CD4-positive, alpha-beta T cell (primary cell): ENCODE results near the gene CELF5. TPM values are rescaled to one million over a fixed set of nuclear protein-coding genes. Genes with fewer than 3 reads are reported as not detected.
A peak's percentile ranks its signal among the peaks of the same experiment; 100 is the strongest.
"Not testable (repeated sequence)": the region's sequence is repeated elsewhere in the genome, so short reads cannot be mapped to it uniquely, and the experiment has no call there.

Source experiments
- ATAC-seq: fragments of 200-7000 bp; cut with Tn5 transposase; one replicate; pipeline ENCODE4 v1.10.0; 2022; ENCODE audit warnings: mild to moderate bottlenecking; ENCODE audit not compliant: poor library complexity
- CTCF ChIA-PET: fragments of 350-600 bp; sonication (Branson Sonifier 250); formaldehyde crosslinking; loops from one replicate; lab custom pipeline; 2021; ENCODE audit warnings: antibody characterized with exemption, inconsistent platforms; lab: Charles Lee
- POLR2A ChIA-PET: fragments of 350-600 bp; sonication (Branson Sonifier 250); formaldehyde crosslinking; loops from one replicate; lab custom pipeline; 2021; ENCODE audit warnings: antibody characterized with exemption, inconsistent platforms; lab: Charles Lee
- DNase-seq, 14 experiments: peaks; one replicate each; pipeline ENCODE4 v3.0.0-alpha.2; 2013 to 2020; ENCODE audit warnings: mixed read lengths in 2 of 14
- H3K27ac ChIP-seq, 2 donors: one replicate each; pipeline versions ENCODE4 v1.5.1 to v1.7.0; 2013; ENCODE audit warnings: low read length in 2 of 2, low read depth in 1 of 2, mild to moderate bottlenecking in 1 of 2
- H3K27me3 ChIP-seq, 2 experiments: 1 replicate in 1 of 2; 2 replicates in 1 of 2; pipeline versions ENCODE4 v1.6.1 to v1.7.0; 2013; ENCODE audit warnings: low read length in 2 of 2, control low read depth in 1 of 2, mild to moderate bottlenecking in 1 of 2, moderate library complexity in 1 of 2; ENCODE audit not compliant: insufficient read depth in 2 of 2, control insufficient read depth in 1 of 2
- H3K36me3 ChIP-seq: one replicate; pipeline ENCODE4 v1.6.1; 2013; ENCODE audit warnings: low read length, control low read depth; ENCODE audit not compliant: insufficient read depth
- H3K4me1 ChIP-seq: one replicate; pipeline ENCODE4 v1.6.1; 2013; ENCODE audit warnings: low read length, control low read depth; ENCODE audit not compliant: insufficient read depth
- H3K4me3 ChIP-seq: one replicate; pipeline ENCODE4 v1.5.1; 2013; ENCODE audit warnings: mild to moderate bottlenecking, low read length, moderate library complexity
- H3K9me3 ChIP-seq, 2 experiments: 1 replicate in 1 of 2; 2 replicates in 1 of 2; pipeline versions ENCODE4 v1.6.1 to v1.7.0; 2013; ENCODE audit warnings: low read length in 2 of 2, mild to moderate bottlenecking in 2 of 2, control low read depth in 1 of 2, moderate library complexity in 1 of 2; ENCODE audit not compliant: control insufficient read depth in 1 of 2, insufficient read depth in 1 of 2
- H3K27ac Mint-ChIP-seq: one replicate; pipeline ENCODE4 v1.8.0; 2020; ENCODE audit warnings: mixed read lengths
- H3K27me3 Mint-ChIP-seq: one replicate; pipeline ENCODE4 v1.8.0; 2021; ENCODE audit warnings: mixed read lengths
- H3K36me3 Mint-ChIP-seq: one replicate; pipeline ENCODE4 v1.8.0; 2021; ENCODE audit warnings: low read depth, mixed read lengths
- H3K4me1 Mint-ChIP-seq: one replicate; pipeline ENCODE4 v1.8.0; 2021; ENCODE audit warnings: low read depth, mixed read lengths
- H3K4me3 Mint-ChIP-seq: one replicate; pipeline ENCODE4 v1.8.0; 2020; ENCODE audit warnings: mild to moderate bottlenecking, mixed read lengths
- H3K9me3 Mint-ChIP-seq: one replicate; pipeline ENCODE4 v1.8.0; 2020; ENCODE audit warnings: mixed read lengths
- intact Hi-C, 2 experiments: fragments of 100-400 bp; cut with DNase I in 1 of 2; cut with micrococcal nuclease in 1 of 2; formaldehyde crosslinking; loops; one replicate each; pipeline versions ENCODE4 v1.15.1 to v1.9.0; 2023 to 2025; cut with DNase I, micrococcal nuclease
- total RNA-seq, 174 experiments: library from RNA in 2 of 174; stranded (reverse) in 2 of 174; gene quantifications; one replicate each; pipeline ENCODE4 v1.2.3 and lab custom pipeline; 2021 to 2026
- TF ChIP-seq, protein P1 (sequence below): fragments of 200-600 bp; IDR thresholded peaks from one replicate; pipeline ENCODE4 v1.8.0; 2022; ENCODE audit warnings: antibody characterized with exemption, mild to moderate bottlenecking

CELF5 gene
- total RNA-seq, 2 experiments from 2014 or later, result 0.36 TPM

DNA sequence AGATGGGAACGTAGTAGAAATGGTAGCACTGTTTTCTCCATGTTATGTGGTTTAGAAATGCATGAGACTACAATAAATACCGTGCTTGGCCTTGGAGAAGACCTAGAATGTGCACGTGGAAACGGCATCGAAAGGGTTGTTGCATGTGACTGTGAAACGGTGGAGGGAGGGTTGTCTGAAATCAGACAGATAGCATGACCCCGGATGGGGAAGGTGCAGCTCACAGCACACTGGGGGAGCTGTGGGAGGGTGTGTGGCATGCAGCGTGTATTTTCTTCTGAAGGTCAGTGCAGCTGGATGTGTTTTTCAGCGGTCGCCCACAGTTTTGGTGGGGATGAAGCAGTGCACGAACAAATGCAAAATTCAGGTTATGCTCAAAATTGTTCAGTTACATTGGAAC lies 63.4 kb downstream of the CELF5 start:
- H3K27ac ChIP-seq, result no peak overlapping the region
- CTCF ChIA-PET, result no interaction called here
- TF ChIP-seq, protein P1, sequence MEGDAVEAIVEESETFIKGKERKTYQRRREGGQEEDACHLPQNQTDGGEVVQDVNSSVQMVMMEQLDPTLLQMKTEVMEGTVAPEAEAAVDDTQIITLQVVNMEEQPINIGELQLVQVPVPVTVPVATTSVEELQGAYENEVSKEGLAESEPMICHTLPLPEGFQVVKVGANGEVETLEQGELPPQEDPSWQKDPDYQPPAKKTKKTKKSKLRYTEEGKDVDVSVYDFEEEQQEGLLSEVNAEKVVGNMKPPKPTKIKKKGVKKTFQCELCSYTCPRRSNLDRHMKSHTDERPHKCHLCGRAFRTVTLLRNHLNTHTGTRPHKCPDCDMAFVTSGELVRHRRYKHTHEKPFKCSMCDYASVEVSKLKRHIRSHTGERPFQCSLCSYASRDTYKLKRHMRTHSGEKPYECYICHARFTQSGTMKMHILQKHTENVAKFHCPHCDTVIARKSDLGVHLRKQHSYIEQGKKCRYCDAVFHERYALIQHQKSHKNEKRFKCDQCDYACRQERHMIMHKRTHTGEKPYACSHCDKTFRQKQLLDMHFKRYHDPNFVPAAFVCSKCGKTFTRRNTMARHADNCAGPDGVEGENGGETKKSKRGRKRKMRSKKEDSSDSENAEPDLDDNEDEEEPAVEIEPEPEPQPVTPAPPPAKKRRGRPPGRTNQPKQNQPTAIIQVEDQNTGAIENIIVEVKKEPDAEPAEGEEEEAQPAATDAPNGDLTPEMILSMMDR, result no peak
- peak in 1 of 14 experiments; percentile 4 for DNase-seq
- ATAC-seq, result no peak
- POLR2A ChIA-PET, result no interaction called here
- Mint-ChIP-seq H3K9me3 (no peaks in the 10 kb centered on the region), H3K4me1 (peaks cover 5% of the 10 kb centered on the region), H3K4me3 (no peak overlapping the region), H3K36me3 (no peaks in the 10 kb centered on the region), H3K27ac (no peak overlapping the region), H3K27me3 (peaks cover 41% of the 10 kb centered on the region)
- H3K36me3 ChIP-seq, result no peaks in the 10 kb centered on the region
- intact Hi-C loops, result no loop called here
- H3K9me3 ChIP-seq, result peaks cover 0 to 13% of the 10 kb centered on the region in 2 experiments
- peaks cover 22% of the 10 kb centered on the region for H3K4me1 ChIP-seq
- peaks cover 4 to 13% of the 10 kb centered on the region in 2 experiments for H3K27me3 ChIP-seq
- no peak overlapping the region for H3K4me3 ChIP-seq

DNA sequence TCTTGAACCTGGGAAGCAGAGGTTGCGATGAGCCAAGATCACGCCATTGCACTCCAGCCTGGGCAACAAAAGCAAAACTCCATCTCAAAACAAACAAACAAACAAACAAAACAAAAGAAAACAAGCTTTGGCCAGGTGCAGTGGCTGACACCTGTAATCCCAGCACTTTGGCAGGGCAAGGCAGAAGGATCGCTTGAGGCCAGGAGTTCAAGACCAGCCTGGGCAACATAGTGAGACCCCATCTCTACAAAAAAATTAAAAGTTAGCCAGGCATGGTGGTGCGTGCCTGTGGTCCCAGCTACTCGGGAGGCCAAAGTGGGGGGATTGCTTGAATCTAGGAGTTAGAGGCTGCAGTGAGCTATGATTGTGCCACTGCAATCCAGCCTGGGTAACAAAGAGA lies 64.0 kb downstream of the CELF5 start:
- Histone ChIP-seq H3K4me1 (peaks cover 22% of the 10 kb centered on the region), H3K9me3 (peaks cover 0 to 13% of the 10 kb centered on the region in 2 experiments), H3K27me3 (peaks cover 4 to 11% of the 10 kb centered on the region in 2 experiments)
- H3K4me3 ChIP-seq, H3K27ac Mint-ChIP-seq, H3K4me1 Mint-ChIP-seq, H3K36me3 Mint-ChIP-seq, ATAC-seq, POLR2A ChIA-PET, DNase-seq, H3K36me3 ChIP-seq, intact Hi-C loops, H3K4me3 Mint-ChIP-seq, H3K27ac ChIP-seq, H3K9me3 Mint-ChIP-seq, CTCF ChIA-PET: not testable (repeated sequence)
- peaks cover 44% of the 10 kb centered on the region for H3K27me3 Mint-ChIP-seq

DNA sequence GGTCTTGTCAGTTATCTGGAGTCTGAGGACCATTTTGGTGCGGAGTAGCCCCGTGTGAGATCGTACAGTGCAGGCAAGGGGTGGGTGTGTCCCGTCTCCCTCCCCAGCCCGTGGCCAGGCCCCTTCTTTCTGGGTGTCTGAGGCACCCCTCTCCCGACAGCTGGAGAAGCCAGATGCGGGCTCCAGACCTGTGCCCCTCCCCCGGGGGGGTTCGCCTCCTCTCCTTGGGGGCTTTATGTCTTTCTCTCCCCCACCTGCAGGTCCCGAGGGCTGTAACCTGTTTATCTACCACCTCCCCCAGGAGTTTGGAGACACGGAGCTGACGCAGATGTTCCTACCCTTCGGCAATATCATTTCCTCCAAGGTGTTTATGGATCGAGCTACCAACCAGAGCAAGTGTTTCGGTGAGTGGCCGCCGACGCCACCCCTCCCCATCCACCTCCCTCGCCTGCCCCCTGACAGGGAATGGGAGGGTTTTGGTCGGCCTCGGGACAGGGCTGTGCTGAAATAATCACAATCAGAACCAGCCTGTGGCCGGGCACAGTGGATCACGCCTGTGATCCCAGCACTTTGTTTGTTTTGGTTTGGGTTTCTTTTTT lies 65.6 kb downstream of the CELF5 start:
- POLR2A ChIA-PET, result no interaction called here
- no peak overlapping the region for H3K4me3 Mint-ChIP-seq

DNA sequence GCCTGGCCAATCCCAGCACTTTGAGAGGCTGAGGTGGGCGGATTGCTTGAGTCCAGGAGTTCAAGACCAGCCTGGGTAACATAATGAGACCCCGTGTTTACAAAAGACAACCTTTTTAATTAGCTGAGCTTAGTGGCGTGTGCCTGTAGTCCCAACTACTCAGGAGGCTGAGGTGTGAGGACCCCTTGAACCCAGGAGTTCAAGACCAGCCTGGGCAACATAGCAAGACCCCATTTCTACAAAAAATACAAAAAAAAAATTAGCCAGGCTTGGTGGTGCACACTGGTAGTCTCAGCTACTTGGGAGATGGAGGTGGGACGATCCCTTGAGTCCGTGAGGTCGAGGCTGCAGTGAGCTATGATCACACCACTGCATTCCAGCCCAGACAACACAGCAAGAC lies 66.4 kb downstream of the CELF5 start:
- DNase-seq, H3K4me3 Mint-ChIP-seq, H3K4me1 ChIP-seq, H3K4me1 Mint-ChIP-seq, H3K36me3 Mint-ChIP-seq, CTCF ChIA-PET, H3K27me3 ChIP-seq, H3K27ac ChIP-seq, ATAC-seq, intact Hi-C loops, H3K4me3 ChIP-seq, H3K36me3 ChIP-seq, POLR2A ChIA-PET, H3K9me3 Mint-ChIP-seq, H3K27ac Mint-ChIP-seq, H3K9me3 ChIP-seq: not testable (repeated sequence)
- H3K27me3 Mint-ChIP-seq, result peaks cover 43% of the 10 kb centered on the region

More for the DNA sequence above, 65.6 kb downstream of the CELF5 start:
- H3K27ac ChIP-seq, result no peak overlapping the region
- Mint-ChIP-seq H3K36me3 (no peaks in the 10 kb centered on the region), H3K4me1 (peaks cover 2% of the 10 kb centered on the region), H3K9me3 (no peaks in the 10 kb centered on the region), H3K27me3 (peaks cover 43% of the 10 kb centered on the region), H3K27ac (no peak overlapping the region)
- intact Hi-C loops, result no loop called here
- CTCF ChIA-PET, result interaction anchor here (1.3 kb wide), 1 partner anchor 14 kb away, joined by 4 read pairs; no protein-coding TSS in a partner anchor
- no peaks in the 10 kb centered on the region for H3K36me3 ChIP-seq
- peaks cover 0 to 4% of the 10 kb centered on the region in 2 experiments for H3K27me3 ChIP-seq
- TF ChIP-seq, protein P1, result no peak
- peaks cover 0 to 9% of the 10 kb centered on the region in 2 experiments for H3K9me3 ChIP-seq
- H3K4me3 ChIP-seq, result no peak overlapping the region
- DNase-seq (no peak), ATAC-seq (no peak)
- peaks cover 7% of the 10 kb centered on the region for H3K4me1 ChIP-seq
